HepG2 (cell line): ENCODE results near the gene ARHGEF39. TPM values are rescaled to one million over a fixed set of nuclear protein-coding genes. Genes with fewer than 3 reads are reported as not detected.

Source experiments
- ATRX ChIP-seq: sonication (generic); formaldehyde crosslinking; IDR thresholded peaks from 2 replicates; pipeline ENCODE4 v1.4.0; 2020; ENCODE audit warnings: missing genetic modification reagents, borderline replicate concordance
- HHEX ChIP-seq: IDR thresholded peaks from 2 replicates; pipeline ENCODE4 v1.6.1; 2016; ENCODE audit warnings: control low read depth
- HMG20A ChIP-seq: IDR thresholded peaks from 2 replicates; pipeline ENCODE4 v1.6.1; 2016; ENCODE audit warnings: borderline replicate concordance
- HOXA3 ChIP-seq: sonication (generic); formaldehyde crosslinking; IDR thresholded peaks from 2 replicates; pipeline ENCODE4 v1.5.0; 2020; ENCODE audit warnings: missing genetic modification reagents
- JUN ChIP-seq: sonication (generic); formaldehyde crosslinking; IDR thresholded peaks from 2 replicates; pipeline ENCODE4 v1.4.0; 2020; ENCODE audit warnings: mild to moderate bottlenecking, missing genetic modification reagents
- KDM2A ChIP-seq: sonication (generic); formaldehyde crosslinking; IDR thresholded peaks from 2 replicates; pipeline ENCODE4 v1.4.0; 2020; ENCODE audit warnings: low read depth, missing genetic modification reagents, borderline replicate concordance
- KLF16 ChIP-seq, 2 experiments: sonication (generic) in 1 of 2; formaldehyde crosslinking in 1 of 2; IDR thresholded peaks; 2 replicates each; pipeline versions ENCODE4 v1.6.1 to v1.8.0; 2016 to 2023; ENCODE audit warnings: missing genetic modification reagents in 2 of 2, missing compliant biosample characterization in 1 of 2
- NFE2 ChIP-seq: sonication (generic); formaldehyde crosslinking; IDR thresholded peaks from 2 replicates; pipeline ENCODE4 v1.4.0; 2020; ENCODE audit warnings: missing genetic modification reagents
- NFIC ChIP-seq: IDR thresholded peaks from 2 replicates; pipeline ENCODE4 v1.6.1; 2012; ENCODE audit warnings: mild to moderate bottlenecking, low read length, inconsistent platforms
- XBP1 ChIP-seq: sonication (generic); formaldehyde crosslinking; IDR thresholded peaks from 2 replicates; pipeline ENCODE4 v1.5.0; 2020; ENCODE audit warnings: missing genetic modification reagents
- YEATS4 ChIP-seq: sonication (generic); formaldehyde crosslinking; IDR thresholded peaks from 2 replicates; pipeline ENCODE4 v1.4.0; 2020; ENCODE audit warnings: missing genetic modification reagents, borderline replicate concordance
- ZFP36L2 ChIP-seq: sonication (generic); formaldehyde crosslinking; IDR thresholded peaks from 2 replicates; pipeline ENCODE4 v1.4.0; 2020; ENCODE audit warnings: missing genetic modification reagents
- ZNF207 ChIP-seq: fragments of 450-650 bp; IDR thresholded peaks from 2 replicates; pipeline ENCODE4 v1.6.1; 2016; ENCODE audit warnings: antibody characterized with exemption, borderline replicate concordance
- ZNF468 ChIP-seq: sonication (generic); formaldehyde crosslinking; IDR thresholded peaks from 2 replicates; pipeline ENCODE4 v1.8.0; 2022; ENCODE audit warnings: mild to moderate bottlenecking, moderate library complexity, missing genetic modification reagents
- ZNF619 ChIP-seq: sonication (generic); formaldehyde crosslinking; IDR thresholded peaks from 2 replicates; pipeline ENCODE4 v1.4.0; 2020; ENCODE audit warnings: mild to moderate bottlenecking, missing genetic modification reagents
- ZNF766 ChIP-seq: sonication (generic); formaldehyde crosslinking; IDR thresholded peaks from 2 replicates; pipeline ENCODE4 v1.5.0; 2020; ENCODE audit warnings: missing genetic modification reagents, borderline replicate concordance
- polyA plus RNA-seq, 8 experiments: library from polyadenylated mRNA; depleted of rRNA in 3 of 8; stranded (reverse) in 7 of 8; unstranded in 1 of 8; fragments of >200 nt; fragmentation: Illumina TruSeq in 4 of 8; extraction: Trizol in 4 of 8; gene quantifications; 2 replicates each; pipeline versions ENCODE4 v1.2.1 to v1.2.3, GENCODE V29; 2011 to 2016; ENCODE audit warnings: low read depth in 4 of 8, missing spikeins in 1 of 8, mixed read lengths in 1 of 8; ENCODE audit not compliant: insufficient read depth in 1 of 8
- total RNA-seq, 5 experiments: library from RNA; depleted of rRNA; stranded (reverse); fragments of >200 nt; fragmentation: Illumina TruSeq; extraction: Trizol; gene quantifications; 2 replicates each; pipeline ENCODE4 v1.2.3, GENCODE V29; 2016; ENCODE audit warnings: low read depth in 1 of 5
- TF ChIP-seq, protein P1 (sequence below): sonication (generic); formaldehyde crosslinking; IDR thresholded peaks from 2 replicates; pipeline ENCODE4 v1.4.0; 2020; ENCODE audit warnings: missing genetic modification reagents
- TF ChIP-seq, protein P2 (sequence below): sonication (generic); formaldehyde crosslinking; IDR thresholded peaks from 2 replicates; pipeline ENCODE4 v1.8.0; 2022; ENCODE audit warnings: mild to moderate bottlenecking, missing genetic modification reagents; ENCODE audit not compliant: insufficient replicate concordance
- TF ChIP-seq, protein P3 (sequence below): sonication (generic); formaldehyde crosslinking; conservative IDR thresholded peaks from 2 replicates; pipeline ENCODE4 v1.4.0; 2020; ENCODE audit warnings: missing genetic modification reagents
- TF ChIP-seq, protein P4 (sequence below): sonication (generic); formaldehyde crosslinking; conservative IDR thresholded peaks from 2 replicates; pipeline ENCODE4 v1.4.0; 2020; ENCODE audit warnings: mild to moderate bottlenecking, missing genetic modification reagents, moderate library complexity
- TF ChIP-seq, protein P5 (sequence below): sonication (generic); formaldehyde crosslinking; IDR thresholded peaks from 2 replicates; pipeline ENCODE4 v1.5.0; 2020; ENCODE audit warnings: mild to moderate bottlenecking, low read depth, missing genetic modification reagents, borderline replicate concordance

The ARHGEF39 gene
- total and polyA plus RNA-seq, 2 of the 13 experiments (the other 11 are each of a cell fraction or from before 2014, with no cell fraction given) = 11.2 to 12.3 TPM

DNA sequence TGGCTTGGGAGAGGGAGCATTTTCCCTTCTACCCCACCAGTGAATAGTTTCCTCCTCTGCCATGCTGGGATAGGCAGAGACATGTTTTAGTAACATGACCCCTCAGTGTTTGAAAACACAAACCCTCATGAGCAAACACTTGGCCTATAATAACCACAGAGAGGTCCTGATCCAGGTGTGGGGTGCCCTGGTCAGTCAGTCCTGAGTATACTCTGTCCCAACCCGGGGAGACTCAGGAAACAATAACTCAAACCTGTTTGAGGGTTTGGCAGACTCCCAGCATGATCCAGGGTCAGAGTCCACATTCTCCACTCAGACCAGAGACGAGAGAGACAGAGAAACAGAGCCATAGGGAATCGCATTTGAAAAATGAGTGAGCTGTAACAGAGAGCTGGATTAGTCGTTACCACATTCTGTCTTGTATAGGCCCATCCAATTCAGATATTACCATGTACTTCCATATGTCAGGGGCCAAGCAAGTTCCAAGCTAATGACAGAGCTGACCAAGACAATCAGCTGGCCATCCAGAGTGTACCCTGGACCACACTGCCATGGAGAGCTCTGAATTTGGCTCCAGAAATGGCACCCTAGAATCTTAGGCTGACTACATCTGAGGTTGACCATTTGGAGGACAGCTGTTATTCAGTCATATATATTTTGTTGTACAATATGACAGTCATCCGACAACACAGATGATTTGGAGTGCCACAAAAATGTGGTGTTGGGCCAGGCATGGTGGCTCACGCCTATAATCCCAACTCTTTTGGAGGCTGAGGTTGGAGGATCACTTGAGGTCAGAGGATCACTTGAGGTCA is 4.5 kb upstream of the ARHGEF39 start (continued):
- TF ChIP-seq, protein P1, sequence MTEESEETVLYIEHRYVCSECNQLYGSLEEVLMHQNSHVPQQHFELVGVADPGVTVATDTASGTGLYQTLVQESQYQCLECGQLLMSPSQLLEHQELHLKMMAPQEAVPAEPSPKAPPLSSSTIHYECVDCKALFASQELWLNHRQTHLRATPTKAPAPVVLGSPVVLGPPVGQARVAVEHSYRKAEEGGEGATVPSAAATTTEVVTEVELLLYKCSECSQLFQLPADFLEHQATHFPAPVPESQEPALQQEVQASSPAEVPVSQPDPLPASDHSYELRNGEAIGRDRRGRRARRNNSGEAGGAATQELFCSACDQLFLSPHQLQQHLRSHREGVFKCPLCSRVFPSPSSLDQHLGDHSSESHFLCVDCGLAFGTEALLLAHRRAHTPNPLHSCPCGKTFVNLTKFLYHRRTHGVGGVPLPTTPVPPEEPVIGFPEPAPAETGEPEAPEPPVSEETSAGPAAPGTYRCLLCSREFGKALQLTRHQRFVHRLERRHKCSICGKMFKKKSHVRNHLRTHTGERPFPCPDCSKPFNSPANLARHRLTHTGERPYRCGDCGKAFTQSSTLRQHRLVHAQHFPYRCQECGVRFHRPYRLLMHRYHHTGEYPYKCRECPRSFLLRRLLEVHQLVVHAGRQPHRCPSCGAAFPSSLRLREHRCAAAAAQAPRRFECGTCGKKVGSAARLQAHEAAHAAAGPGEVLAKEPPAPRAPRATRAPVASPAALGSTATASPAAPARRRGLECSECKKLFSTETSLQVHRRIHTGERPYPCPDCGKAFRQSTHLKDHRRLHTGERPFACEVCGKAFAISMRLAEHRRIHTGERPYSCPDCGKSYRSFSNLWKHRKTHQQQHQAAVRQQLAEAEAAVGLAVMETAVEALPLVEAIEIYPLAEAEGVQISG = peak; percentile 29; the same call in 1 of the 2 replicates
- TF ChIP-seq ZFP36L2 (CRISPR knock-in tag) (no peak), ZNF468 (no peak), ZNF207 (no peak), NFIC (no peak), XBP1 (CRISPR knock-in tag) (no peak), ZNF766 (no peak), KLF16 (CRISPR knock-in tag; IDR thresholded peaks at IDR 0.05) (no peak; a peak in 1 of 4 replicates), YEATS4 (CRISPR knock-in tag) (no peak), KDM2A (no peak; the same call in 1 of the 2 replicates), HOXA3 (CRISPR knock-in tag) (peak; percentile 42), ATRX (no peak), HHEX (CRISPR knock-in tag) (no peak), HMG20A (CRISPR knock-in tag) (peak; percentile 64; the same call in 1 of the 2 replicates), ZNF619 (no peak), NFE2 (no peak), JUN (CRISPR knock-in tag) (no peak)
- TF ChIP-seq, protein P2, sequence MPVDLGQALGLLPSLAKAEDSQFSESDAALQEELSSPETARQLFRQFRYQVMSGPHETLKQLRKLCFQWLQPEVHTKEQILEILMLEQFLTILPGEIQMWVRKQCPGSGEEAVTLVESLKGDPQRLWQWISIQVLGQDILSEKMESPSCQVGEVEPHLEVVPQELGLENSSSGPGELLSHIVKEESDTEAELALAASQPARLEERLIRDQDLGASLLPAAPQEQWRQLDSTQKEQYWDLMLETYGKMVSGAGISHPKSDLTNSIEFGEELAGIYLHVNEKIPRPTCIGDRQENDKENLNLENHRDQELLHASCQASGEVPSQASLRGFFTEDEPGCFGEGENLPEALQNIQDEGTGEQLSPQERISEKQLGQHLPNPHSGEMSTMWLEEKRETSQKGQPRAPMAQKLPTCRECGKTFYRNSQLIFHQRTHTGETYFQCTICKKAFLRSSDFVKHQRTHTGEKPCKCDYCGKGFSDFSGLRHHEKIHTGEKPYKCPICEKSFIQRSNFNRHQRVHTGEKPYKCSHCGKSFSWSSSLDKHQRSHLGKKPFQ (CRISPR knock-in tag) = no peak
- TF ChIP-seq, protein P3, sequence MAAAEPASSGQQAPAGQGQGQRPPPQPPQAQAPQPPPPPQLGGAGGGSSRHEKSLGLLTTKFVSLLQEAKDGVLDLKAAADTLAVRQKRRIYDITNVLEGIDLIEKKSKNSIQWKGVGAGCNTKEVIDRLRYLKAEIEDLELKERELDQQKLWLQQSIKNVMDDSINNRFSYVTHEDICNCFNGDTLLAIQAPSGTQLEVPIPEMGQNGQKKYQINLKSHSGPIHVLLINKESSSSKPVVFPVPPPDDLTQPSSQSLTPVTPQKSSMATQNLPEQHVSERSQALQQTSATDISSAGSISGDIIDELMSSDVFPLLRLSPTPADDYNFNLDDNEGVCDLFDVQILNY = no peak
- TF ChIP-seq, protein P4, sequence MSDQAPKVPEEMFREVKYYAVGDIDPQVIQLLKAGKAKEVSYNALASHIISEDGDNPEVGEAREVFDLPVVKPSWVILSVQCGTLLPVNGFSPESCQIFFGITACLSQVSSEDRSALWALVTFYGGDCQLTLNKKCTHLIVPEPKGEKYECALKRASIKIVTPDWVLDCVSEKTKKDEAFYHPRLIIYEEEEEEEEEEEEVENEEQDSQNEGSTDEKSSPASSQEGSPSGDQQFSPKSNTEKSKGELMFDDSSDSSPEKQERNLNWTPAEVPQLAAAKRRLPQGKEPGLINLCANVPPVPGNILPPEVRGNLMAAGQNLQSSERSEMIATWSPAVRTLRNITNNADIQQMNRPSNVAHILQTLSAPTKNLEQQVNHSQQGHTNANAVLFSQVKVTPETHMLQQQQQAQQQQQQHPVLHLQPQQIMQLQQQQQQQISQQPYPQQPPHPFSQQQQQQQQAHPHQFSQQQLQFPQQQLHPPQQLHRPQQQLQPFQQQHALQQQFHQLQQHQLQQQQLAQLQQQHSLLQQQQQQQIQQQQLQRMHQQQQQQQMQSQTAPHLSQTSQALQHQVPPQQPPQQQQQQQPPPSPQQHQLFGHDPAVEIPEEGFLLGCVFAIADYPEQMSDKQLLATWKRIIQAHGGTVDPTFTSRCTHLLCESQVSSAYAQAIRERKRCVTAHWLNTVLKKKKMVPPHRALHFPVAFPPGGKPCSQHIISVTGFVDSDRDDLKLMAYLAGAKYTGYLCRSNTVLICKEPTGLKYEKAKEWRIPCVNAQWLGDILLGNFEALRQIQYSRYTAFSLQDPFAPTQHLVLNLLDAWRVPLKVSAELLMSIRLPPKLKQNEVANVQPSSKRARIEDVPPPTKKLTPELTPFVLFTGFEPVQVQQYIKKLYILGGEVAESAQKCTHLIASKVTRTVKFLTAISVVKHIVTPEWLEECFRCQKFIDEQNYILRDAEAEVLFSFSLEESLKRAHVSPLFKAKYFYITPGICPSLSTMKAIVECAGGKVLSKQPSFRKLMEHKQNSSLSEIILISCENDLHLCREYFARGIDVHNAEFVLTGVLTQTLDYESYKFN = peak; percentile 85
- TF ChIP-seq, protein P5, sequence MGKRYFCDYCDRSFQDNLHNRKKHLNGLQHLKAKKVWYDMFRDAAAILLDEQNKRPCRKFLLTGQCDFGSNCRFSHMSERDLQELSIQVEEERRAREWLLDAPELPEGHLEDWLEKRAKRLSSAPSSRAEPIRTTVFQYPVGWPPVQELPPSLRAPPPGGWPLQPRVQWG (CRISPR knock-in tag) = no peak
